ENCODE data around the gene POLR1C.
"Not testable (repeated sequence)": the region's sequence is repeated elsewhere in the genome, so short reads cannot be mapped to it uniquely, and the experiment has no call there.

DNA sequence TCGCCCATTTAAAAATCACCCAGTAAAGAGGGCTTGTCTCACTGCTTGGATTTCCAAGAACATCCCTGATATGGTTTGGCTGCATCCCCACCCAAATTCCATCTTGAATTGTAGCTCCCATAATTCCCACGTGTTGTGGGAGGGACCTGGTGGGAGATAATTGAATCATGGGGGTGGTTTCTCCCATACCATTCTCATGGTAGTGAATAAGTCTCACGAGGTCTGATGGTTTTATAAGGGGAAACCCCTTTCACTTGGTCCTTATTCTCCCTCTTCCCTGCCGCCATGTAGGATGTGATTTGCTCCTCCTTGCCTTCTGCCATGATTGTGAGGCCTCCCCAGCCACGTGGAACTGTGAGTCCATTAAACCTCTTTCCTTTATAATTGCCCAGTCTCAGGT lies 49.6 kb upstream of the POLR1C start:
- TF ChIP-seq, protein P1, sequence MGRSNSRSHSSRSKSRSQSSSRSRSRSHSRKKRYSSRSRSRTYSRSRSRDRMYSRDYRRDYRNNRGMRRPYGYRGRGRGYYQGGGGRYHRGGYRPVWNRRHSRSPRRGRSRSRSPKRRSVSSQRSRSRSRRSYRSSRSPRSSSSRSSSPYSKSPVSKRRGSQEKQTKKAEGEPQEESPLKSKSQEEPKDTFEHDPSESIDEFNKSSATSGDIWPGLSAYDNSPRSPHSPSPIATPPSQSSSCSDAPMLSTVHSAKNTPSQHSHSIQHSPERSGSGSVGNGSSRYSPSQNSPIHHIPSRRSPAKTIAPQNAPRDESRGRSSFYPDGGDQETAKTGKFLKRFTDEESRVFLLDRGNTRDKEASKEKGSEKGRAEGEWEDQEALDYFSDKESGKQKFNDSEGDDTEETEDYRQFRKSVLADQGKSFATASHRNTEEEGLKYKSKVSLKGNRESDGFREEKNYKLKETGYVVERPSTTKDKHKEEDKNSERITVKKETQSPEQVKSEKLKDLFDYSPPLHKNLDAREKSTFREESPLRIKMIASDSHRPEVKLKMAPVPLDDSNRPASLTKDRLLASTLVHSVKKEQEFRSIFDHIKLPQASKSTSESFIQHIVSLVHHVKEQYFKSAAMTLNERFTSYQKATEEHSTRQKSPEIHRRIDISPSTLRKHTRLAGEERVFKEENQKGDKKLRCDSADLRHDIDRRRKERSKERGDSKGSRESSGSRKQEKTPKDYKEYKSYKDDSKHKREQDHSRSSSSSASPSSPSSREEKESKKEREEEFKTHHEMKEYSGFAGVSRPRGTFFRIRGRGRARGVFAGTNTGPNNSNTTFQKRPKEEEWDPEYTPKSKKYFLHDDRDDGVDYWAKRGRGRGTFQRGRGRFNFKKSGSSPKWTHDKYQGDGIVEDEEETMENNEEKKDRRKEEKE (IDR thresholded peaks at IDR 0.05) = not testable (repeated sequence)
- TF ChIP-seq MEF2A (IDR thresholded peaks at IDR 0.05; ENCODE audit: insufficient read depth, low read depth, low read length); YY1 (IDR thresholded peaks at IDR 0.05; ENCODE audit: low read depth, low read length); NR2C1 (IDR thresholded peaks at IDR 0.05); MTA2 (IDR thresholded peaks at IDR 0.05; ENCODE audit: low read depth); TCF12 (IDR thresholded peaks at IDR 0.05; ENCODE audit: low read depth, low read length); ESRRA (IDR thresholded peaks at IDR 0.05; ENCODE audit: low read length); EP300 (IDR thresholded peaks at IDR 0.05; ENCODE audit: borderline replicate concordance in 1 of 2, control insufficient read depth in 1 of 2, low read depth in 2 of 2, low read length in 2 of 2); HDAC6 (IDR thresholded peaks at IDR 0.05; ENCODE audit: unreplicated experiment); ETV6 (conservative IDR thresholded peaks at IDR 0.05 in 1 of 2, IDR thresholded peaks at IDR 0.05 in 1 of 2; ENCODE audit: borderline replicate concordance in 1 of 2, low read depth in 1 of 2); STAT3 (IDR thresholded peaks at IDR 0.05; ENCODE audit: low read depth, low read length): not testable (repeated sequence)
- TF ChIP-seq, protein P2, sequence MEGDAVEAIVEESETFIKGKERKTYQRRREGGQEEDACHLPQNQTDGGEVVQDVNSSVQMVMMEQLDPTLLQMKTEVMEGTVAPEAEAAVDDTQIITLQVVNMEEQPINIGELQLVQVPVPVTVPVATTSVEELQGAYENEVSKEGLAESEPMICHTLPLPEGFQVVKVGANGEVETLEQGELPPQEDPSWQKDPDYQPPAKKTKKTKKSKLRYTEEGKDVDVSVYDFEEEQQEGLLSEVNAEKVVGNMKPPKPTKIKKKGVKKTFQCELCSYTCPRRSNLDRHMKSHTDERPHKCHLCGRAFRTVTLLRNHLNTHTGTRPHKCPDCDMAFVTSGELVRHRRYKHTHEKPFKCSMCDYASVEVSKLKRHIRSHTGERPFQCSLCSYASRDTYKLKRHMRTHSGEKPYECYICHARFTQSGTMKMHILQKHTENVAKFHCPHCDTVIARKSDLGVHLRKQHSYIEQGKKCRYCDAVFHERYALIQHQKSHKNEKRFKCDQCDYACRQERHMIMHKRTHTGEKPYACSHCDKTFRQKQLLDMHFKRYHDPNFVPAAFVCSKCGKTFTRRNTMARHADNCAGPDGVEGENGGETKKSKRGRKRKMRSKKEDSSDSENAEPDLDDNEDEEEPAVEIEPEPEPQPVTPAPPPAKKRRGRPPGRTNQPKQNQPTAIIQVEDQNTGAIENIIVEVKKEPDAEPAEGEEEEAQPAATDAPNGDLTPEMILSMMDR (IDR thresholded peaks at IDR 0.05 in 2 of 3, conservative IDR thresholded peaks at IDR 0.05 in 1 of 3; ENCODE audit: control insufficient read depth in 2 of 3, extremely low read depth in 1 of 3, insufficient read depth in 1 of 3, low read depth in 3 of 3, low read length in 3 of 3) = not testable (repeated sequence)
- TF ChIP-seq, protein P3, sequence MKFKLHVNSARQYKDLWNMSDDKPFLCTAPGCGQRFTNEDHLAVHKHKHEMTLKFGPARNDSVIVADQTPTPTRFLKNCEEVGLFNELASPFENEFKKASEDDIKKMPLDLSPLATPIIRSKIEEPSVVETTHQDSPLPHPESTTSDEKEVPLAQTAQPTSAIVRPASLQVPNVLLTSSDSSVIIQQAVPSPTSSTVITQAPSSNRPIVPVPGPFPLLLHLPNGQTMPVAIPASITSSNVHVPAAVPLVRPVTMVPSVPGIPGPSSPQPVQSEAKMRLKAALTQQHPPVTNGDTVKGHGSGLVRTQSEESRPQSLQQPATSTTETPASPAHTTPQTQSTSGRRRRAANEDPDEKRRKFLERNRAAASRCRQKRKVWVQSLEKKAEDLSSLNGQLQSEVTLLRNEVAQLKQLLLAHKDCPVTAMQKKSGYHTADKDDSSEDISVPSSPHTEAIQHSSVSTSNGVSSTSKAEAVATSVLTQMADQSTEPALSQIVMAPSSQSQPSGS (IDR thresholded peaks at IDR 0.05; ENCODE audit: low read length) = not testable (repeated sequence)
- TF ChIP-seq, protein P4, sequence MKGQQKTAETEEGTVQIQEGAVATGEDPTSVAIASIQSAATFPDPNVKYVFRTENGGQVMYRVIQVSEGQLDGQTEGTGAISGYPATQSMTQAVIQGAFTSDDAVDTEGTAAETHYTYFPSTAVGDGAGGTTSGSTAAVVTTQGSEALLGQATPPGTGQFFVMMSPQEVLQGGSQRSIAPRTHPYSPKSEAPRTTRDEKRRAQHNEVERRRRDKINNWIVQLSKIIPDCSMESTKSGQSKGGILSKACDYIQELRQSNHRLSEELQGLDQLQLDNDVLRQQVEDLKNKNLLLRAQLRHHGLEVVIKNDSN (IDR thresholded peaks at IDR 0.05; ENCODE audit: borderline replicate concordance, extremely low read length, insufficient read depth, low read depth, low read length) = not testable (repeated sequence)

Data from GM12878 (cell line).